Neural cell (in vitro differentiated cells): ENCODE results near the gene TMC1. TPM values are rescaled to one million over a fixed set of nuclear protein-coding genes. Genes with fewer than 3 reads are reported as not detected.

Experiments
- H2AFZ ChIP-seq: fragments of 200-600, 300-800 bp; sonication (generic), shearing (Covaris generic); 2 replicates; pipeline ENCODE4 v1.6.0; 2014; ENCODE audit warnings: low read depth, mild to moderate bottlenecking, antibody characterized with exemption, low read length, moderate library complexity
- H3F3A ChIP-seq: fragments of 200-600 bp; shearing (Covaris generic); 2 replicates; pipeline ENCODE4 v1.6.1; 2016; ENCODE audit warnings: mild to moderate bottlenecking, moderate library complexity, mixed read lengths, antibody characterized with exemption, low read length; ENCODE audit not compliant: insufficient read depth, poor library complexity, severe bottlenecking
- H3K27ac ChIP-seq: fragments of 200-600, 300-800 bp; sonication (generic), shearing (Covaris generic); 2 replicates; pipeline ENCODE4 v1.5.1; 2014; ENCODE audit warnings: mild to moderate bottlenecking, low read length, moderate library complexity
- H3K27me3 ChIP-seq: fragments of 300-800, 200-600 bp; sonication (generic), shearing (Covaris generic); 2 replicates; pipeline ENCODE4 v1.6.0; 2014; ENCODE audit warnings: mild to moderate bottlenecking, low read depth, low read length, moderate library complexity; ENCODE audit not compliant: insufficient read depth
- H3K36me3 ChIP-seq: fragments of 300-800, 200-600 bp; sonication (generic), shearing (Covaris generic); 2 replicates; pipeline ENCODE4 v1.5.1; 2014; ENCODE audit warnings: mild to moderate bottlenecking, antibody characterized with exemption, low read length, moderate library complexity; ENCODE audit not compliant: insufficient read depth
- H3K4me2 ChIP-seq: fragments of 300-800, 200-600 bp; sonication (generic), shearing (Covaris generic); 2 replicates; pipeline ENCODE4 v1.6.0; 2014; ENCODE audit warnings: mild to moderate bottlenecking, low read length
- H3K4me3 ChIP-seq: fragments of 300-800, 200-600 bp; sonication (generic), shearing (Covaris generic); 2 replicates; pipeline ENCODE4 v1.5.1; 2014; ENCODE audit warnings: mild to moderate bottlenecking, low read length, moderate library complexity
- H3K79me2 ChIP-seq: fragments of 200-600 bp; shearing (Covaris generic); replicated peaks from 2 replicates; pipeline ENCODE4 v1.6.0; 2014; ENCODE audit warnings: mild to moderate bottlenecking, low read length, moderate library complexity; ENCODE audit not compliant: insufficient read depth
- H3K9ac ChIP-seq: fragments of 300-800, 200-600 bp; sonication (generic), shearing (Covaris generic); 2 replicates; pipeline ENCODE4 v1.6.1; 2016; ENCODE audit warnings: mild to moderate bottlenecking, low read length, mixed read lengths
- H3K9me2 ChIP-seq: fragments of 200-600 bp; shearing (Covaris generic); 2 replicates; pipeline ENCODE4 v1.6.1; 2016; ENCODE audit warnings: mild to moderate bottlenecking, low read length, mixed read lengths; ENCODE audit not compliant: insufficient read depth
- H3K9me3 ChIP-seq: fragments of 200-600, 300-800 bp; sonication (generic), shearing (Covaris generic); 2 replicates; pipeline ENCODE4 v1.6.1; 2016; ENCODE audit warnings: mild to moderate bottlenecking, mixed run types, low read length, moderate library complexity, mixed read lengths
- H4K20me1 ChIP-seq: fragments of 200-600 bp; shearing (Covaris generic); 2 replicates; pipeline ENCODE4 v1.6.1; 2016; ENCODE audit warnings: mild to moderate bottlenecking, mixed run types; ENCODE audit not compliant: insufficient read depth
- CTCF ChIP-seq: fragments of 450-650 bp; IDR thresholded peaks from 2 replicates; pipeline ENCODE4 v1.5.1; 2014; ENCODE audit warnings: antibody characterized with exemption, mild to moderate bottlenecking, moderate library complexity; ENCODE audit not compliant: poor library complexity, severe bottlenecking
- EP300 ChIP-seq: fragments of 450-650 bp; conservative IDR thresholded peaks from 2 replicates; pipeline ENCODE4 v1.6.1; 2014; ENCODE audit warnings: antibody characterized with exemption, mild to moderate bottlenecking, moderate library complexity; ENCODE audit not compliant: poor library complexity, severe bottlenecking
- EZH2 ChIP-seq: fragments of 200-600, 300-800 bp; shearing (Covaris generic), sonication (generic); IDR thresholded peaks from 2 replicates; pipeline ENCODE4 v1.6.1; 2014; ENCODE audit warnings: antibody characterized with exemption, low read length, borderline replicate concordance, mild to moderate bottlenecking; ENCODE audit not compliant: insufficient read depth, poor library complexity, severe bottlenecking
- MXI1 ChIP-seq: fragments of 450-650 bp; conservative IDR thresholded peaks from 2 replicates; pipeline ENCODE4 v1.6.1; 2014; ENCODE audit warnings: antibody characterized with exemption, mild to moderate bottlenecking; ENCODE audit not compliant: poor library complexity, severe bottlenecking
- POLR2AphosphoS5 ChIP-seq: IDR thresholded peaks from 2 replicates; pipeline ENCODE4 v1.6.1; 2012
- RAD21 ChIP-seq: fragments of 450-650 bp; conservative IDR thresholded peaks from 2 replicates; pipeline ENCODE4 v1.6.1; 2014; ENCODE audit warnings: antibody characterized with exemption, mild to moderate bottlenecking, moderate library complexity
- SMC3 ChIP-seq: fragments of 450-650 bp; conservative IDR thresholded peaks from 2 replicates; pipeline ENCODE4 v1.6.1; 2014; ENCODE audit warnings: antibody characterized with exemption, mild to moderate bottlenecking, moderate library complexity; ENCODE audit not compliant: poor library complexity
- TAF1 ChIP-seq: IDR thresholded peaks from 2 replicates; pipeline ENCODE4 v1.6.1; 2012; ENCODE audit warnings: low read depth
- polyA plus RNA-seq: library from polyadenylated mRNA; depleted of rRNA; stranded (reverse); fragments of >200 nt; gene quantifications from 2 replicates; pipeline ENCODE4 v1.2.3, GENCODE V29; 2014
- TF ChIP-seq, protein P1 (sequence below): IDR thresholded peaks from 2 replicates; pipeline ENCODE4 v1.6.1; 2012; ENCODE audit warnings: borderline replicate concordance

TMC1 gene
- polyA plus RNA-seq, 1 donor from 2014 or later: not detected

GRCh38 chr9:72733895-72734294 is 212.5 kb downstream of the TMC1 start:
- Histone ChIP-seq H3K9me2 (no peaks in the 10 kb centered on the region), H3K4me3 (no peak overlapping the region), H3K79me2 (no peaks in the 10 kb centered on the region), H3K9me3 (no peaks in the 10 kb centered on the region), H3K4me2 (no peak overlapping the region), H3K36me3 (no peaks in the 10 kb centered on the region), H3K27me3 (no peaks in the 10 kb centered on the region), H2AFZ (no peak overlapping the region), H3F3A (no peaks in the 10 kb centered on the region), H3K9ac (no peak overlapping the region), H3K27ac (no peak overlapping the region), H4K20me1 (no peaks in the 10 kb centered on the region)
- TF ChIP-seq EZH2: no peak
- TF ChIP-seq TAF1: no peak
- TF ChIP-seq EP300: no peak
- TF ChIP-seq MXI1: no peak
- no peak for TF ChIP-seq SMC3
- TF ChIP-seq, protein P1, sequence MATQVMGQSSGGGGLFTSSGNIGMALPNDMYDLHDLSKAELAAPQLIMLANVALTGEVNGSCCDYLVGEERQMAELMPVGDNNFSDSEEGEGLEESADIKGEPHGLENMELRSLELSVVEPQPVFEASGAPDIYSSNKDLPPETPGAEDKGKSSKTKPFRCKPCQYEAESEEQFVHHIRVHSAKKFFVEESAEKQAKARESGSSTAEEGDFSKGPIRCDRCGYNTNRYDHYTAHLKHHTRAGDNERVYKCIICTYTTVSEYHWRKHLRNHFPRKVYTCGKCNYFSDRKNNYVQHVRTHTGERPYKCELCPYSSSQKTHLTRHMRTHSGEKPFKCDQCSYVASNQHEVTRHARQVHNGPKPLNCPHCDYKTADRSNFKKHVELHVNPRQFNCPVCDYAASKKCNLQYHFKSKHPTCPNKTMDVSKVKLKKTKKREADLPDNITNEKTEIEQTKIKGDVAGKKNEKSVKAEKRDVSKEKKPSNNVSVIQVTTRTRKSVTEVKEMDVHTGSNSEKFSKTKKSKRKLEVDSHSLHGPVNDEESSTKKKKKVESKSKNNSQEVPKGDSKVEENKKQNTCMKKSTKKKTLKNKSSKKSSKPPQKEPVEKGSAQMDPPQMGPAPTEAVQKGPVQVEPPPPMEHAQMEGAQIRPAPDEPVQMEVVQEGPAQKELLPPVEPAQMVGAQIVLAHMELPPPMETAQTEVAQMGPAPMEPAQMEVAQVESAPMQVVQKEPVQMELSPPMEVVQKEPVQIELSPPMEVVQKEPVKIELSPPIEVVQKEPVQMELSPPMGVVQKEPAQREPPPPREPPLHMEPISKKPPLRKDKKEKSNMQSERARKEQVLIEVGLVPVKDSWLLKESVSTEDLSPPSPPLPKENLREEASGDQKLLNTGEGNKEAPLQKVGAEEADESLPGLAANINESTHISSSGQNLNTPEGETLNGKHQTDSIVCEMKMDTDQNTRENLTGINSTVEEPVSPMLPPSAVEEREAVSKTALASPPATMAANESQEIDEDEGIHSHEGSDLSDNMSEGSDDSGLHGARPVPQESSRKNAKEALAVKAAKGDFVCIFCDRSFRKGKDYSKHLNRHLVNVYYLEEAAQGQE: no peak
- TF ChIP-seq CTCF: no peak
- no peak for TF ChIP-seq POLR2AphosphoS5
- no peak for TF ChIP-seq RAD21

- Histone ChIP-seq H3K79me2 (no peaks in the 10 kb centered on the region), H3F3A (no peaks in the 10 kb centered on the region), H4K20me1 (no peaks in the 10 kb centered on the region), H3K4me3 (no peak overlapping the region), H3K9me2 (no peaks in the 10 kb centered on the region), H3K9ac (no peak overlapping the region), H3K36me3 (no peaks in the 10 kb centered on the region), H3K27me3 (no peaks in the 10 kb centered on the region), H2AFZ (no peak overlapping the region), H3K27ac (no peak overlapping the region), H3K9me3 (no peaks in the 10 kb centered on the region), H3K4me2 (no peak overlapping the region)
- no peak for TF ChIP-seq EZH2
- no peak for TF ChIP-seq TAF1
- no peak for TF ChIP-seq MXI1
- TF ChIP-seq RAD21: no peak
- no peak for TF ChIP-seq POLR2AphosphoS5
- no peak for TF ChIP-seq SMC3
- TF ChIP-seq, protein P1: no peak
- no peak for TF ChIP-seq CTCF
- TF ChIP-seq EP300: no peak
These were observed 213.2 kb downstream of the TMC1 start for GRCh38 chr9:72734631-72735030.
